ENCODE data around the gene ADORA2A. TPM values are rescaled to one million over a fixed set of nuclear protein-coding genes. Genes with fewer than 3 reads are reported as not detected.

Gene ADORA2A
- total RNA-seq, 1 experiment from 2014 or later = 3.6 TPM

GRCh38 chr22:24404561-24405275, 22.7 kb upstream of the ADORA2A start:
- peaks cover 0 to 11% of the 10 kb centered on the region in 2 experiments; a peak in 2 of 4 replicates for H3K36me3 ChIP-seq (ENCODE audit: control insufficient read depth in 1 of 2, insufficient read depth in 2 of 2, low read length in 2 of 2)
- ATAC-seq = no peak
- intact Hi-C loops (cut with micrococcal nuclease) = no loop called here
- H3K79me2 ChIP-seq (ENCODE audit: insufficient read depth, low read length) = no peaks in the 10 kb centered on the region; the same call in 1 of the 2 replicates
- H3K27me3 ChIP-seq (ENCODE audit: insufficient read depth, low read length) = no peaks in the 10 kb centered on the region
- ChIA-PET RAD21 (ENCODE audit: low non-redundant PET in 1 of 2, low total read pairs in 2 of 2, uncharacterized antibody in 2 of 2, unreplicated experiment in 2 of 2) (no interaction called here), POLR2A (no interaction called here), CTCF (no interaction called here)
- no peak overlapping the region for H2AFZ ChIP-seq (ENCODE audit: low read depth, low read length, poor library complexity, severe bottlenecking)
- no peaks in the 10 kb centered on the region for H3K9me3 ChIP-seq (ENCODE audit: control insufficient read depth in 1 of 2, insufficient read depth in 1 of 2, low read depth in 1 of 2, low read length in 2 of 2)
- H3K27ac ChIP-seq (ENCODE audit: low read depth, low read length) = no peak overlapping the region
- no TSS peak for BruUV-seq (replicated peaks)
- H3K9ac ChIP-seq (ENCODE audit: low read length) = no peak overlapping the region
- no peak for DNase-seq (ENCODE audit: low read depth, low spot score)
- no peak overlapping the region for H3K4me2 ChIP-seq (ENCODE audit: low read length)
- no peaks in the 10 kb centered on the region for H3K9me2 ChIP-seq (ENCODE audit: insufficient read depth)
- peaks cover 26 to 38% of the 10 kb centered on the region in 2 experiments for H3K4me1 ChIP-seq (ENCODE audit: control insufficient read depth in 1 of 2, insufficient read depth in 2 of 2, low read length in 2 of 2)
- no peak overlapping the region for H3K4me3 ChIP-seq (replicated peaks in 1 of 2; ENCODE audit: low read depth in 1 of 2, low read length in 2 of 2)
- peaks cover 10% of the 10 kb centered on the region for H4K20me1 ChIP-seq (ENCODE audit: insufficient read depth)
- TF ChIP-seq, protein P1, sequence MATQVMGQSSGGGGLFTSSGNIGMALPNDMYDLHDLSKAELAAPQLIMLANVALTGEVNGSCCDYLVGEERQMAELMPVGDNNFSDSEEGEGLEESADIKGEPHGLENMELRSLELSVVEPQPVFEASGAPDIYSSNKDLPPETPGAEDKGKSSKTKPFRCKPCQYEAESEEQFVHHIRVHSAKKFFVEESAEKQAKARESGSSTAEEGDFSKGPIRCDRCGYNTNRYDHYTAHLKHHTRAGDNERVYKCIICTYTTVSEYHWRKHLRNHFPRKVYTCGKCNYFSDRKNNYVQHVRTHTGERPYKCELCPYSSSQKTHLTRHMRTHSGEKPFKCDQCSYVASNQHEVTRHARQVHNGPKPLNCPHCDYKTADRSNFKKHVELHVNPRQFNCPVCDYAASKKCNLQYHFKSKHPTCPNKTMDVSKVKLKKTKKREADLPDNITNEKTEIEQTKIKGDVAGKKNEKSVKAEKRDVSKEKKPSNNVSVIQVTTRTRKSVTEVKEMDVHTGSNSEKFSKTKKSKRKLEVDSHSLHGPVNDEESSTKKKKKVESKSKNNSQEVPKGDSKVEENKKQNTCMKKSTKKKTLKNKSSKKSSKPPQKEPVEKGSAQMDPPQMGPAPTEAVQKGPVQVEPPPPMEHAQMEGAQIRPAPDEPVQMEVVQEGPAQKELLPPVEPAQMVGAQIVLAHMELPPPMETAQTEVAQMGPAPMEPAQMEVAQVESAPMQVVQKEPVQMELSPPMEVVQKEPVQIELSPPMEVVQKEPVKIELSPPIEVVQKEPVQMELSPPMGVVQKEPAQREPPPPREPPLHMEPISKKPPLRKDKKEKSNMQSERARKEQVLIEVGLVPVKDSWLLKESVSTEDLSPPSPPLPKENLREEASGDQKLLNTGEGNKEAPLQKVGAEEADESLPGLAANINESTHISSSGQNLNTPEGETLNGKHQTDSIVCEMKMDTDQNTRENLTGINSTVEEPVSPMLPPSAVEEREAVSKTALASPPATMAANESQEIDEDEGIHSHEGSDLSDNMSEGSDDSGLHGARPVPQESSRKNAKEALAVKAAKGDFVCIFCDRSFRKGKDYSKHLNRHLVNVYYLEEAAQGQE (IDR thresholded peaks at IDR 0.05; ENCODE audit: low read depth) = no peak
- TF ChIP-seq POLR2AphosphoS5 (IDR thresholded peaks at IDR 0.05; ENCODE audit: low read depth, low read length) = no peak
- TF ChIP-seq FOSL1 (IDR thresholded peaks at IDR 0.05; ENCODE audit: low read depth) = no peak
- no peak for TF ChIP-seq SIN3A (IDR thresholded peaks at IDR 0.05; ENCODE audit: low read depth)
- no peak for TF ChIP-seq YY1 (IDR thresholded peaks at IDR 0.05; ENCODE audit: extremely low read depth, insufficient replicate concordance, low read depth, low read length)
- TF ChIP-seq CBX3 (IDR thresholded peaks at IDR 0.05; ENCODE audit: low read depth) = no peak
- TF ChIP-seq, protein P2, sequence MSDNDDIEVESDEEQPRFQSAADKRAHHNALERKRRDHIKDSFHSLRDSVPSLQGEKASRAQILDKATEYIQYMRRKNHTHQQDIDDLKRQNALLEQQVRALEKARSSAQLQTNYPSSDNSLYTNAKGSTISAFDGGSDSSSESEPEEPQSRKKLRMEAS (IDR thresholded peaks at IDR 0.05) = no peak
- no peak for TF ChIP-seq ATF3 (IDR thresholded peaks at IDR 0.05)
- TF ChIP-seq ZNF274 (IDR thresholded peaks at IDR 0.05; ENCODE audit: low read depth, low read length) = no peak
- TF ChIP-seq ELF1 (IDR thresholded peaks at IDR 0.05; ENCODE audit: borderline replicate concordance, low read depth) = no peak
- TF ChIP-seq SRF (IDR thresholded peaks at IDR 0.05; ENCODE audit: low read depth) = no peak
- no peak for TF ChIP-seq EGR1 (IDR thresholded peaks at IDR 0.05; ENCODE audit: low read depth)
- TF ChIP-seq POLR2A (IDR thresholded peaks at IDR 0.05; ENCODE audit: borderline replicate concordance, extremely low read depth, insufficient read depth, insufficient read length) = no peak
- TF ChIP-seq, protein P3, sequence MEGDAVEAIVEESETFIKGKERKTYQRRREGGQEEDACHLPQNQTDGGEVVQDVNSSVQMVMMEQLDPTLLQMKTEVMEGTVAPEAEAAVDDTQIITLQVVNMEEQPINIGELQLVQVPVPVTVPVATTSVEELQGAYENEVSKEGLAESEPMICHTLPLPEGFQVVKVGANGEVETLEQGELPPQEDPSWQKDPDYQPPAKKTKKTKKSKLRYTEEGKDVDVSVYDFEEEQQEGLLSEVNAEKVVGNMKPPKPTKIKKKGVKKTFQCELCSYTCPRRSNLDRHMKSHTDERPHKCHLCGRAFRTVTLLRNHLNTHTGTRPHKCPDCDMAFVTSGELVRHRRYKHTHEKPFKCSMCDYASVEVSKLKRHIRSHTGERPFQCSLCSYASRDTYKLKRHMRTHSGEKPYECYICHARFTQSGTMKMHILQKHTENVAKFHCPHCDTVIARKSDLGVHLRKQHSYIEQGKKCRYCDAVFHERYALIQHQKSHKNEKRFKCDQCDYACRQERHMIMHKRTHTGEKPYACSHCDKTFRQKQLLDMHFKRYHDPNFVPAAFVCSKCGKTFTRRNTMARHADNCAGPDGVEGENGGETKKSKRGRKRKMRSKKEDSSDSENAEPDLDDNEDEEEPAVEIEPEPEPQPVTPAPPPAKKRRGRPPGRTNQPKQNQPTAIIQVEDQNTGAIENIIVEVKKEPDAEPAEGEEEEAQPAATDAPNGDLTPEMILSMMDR (IDR thresholded peaks at IDR 0.05 in 2 of 3, conservative IDR thresholded peaks at IDR 0.05 in 1 of 3; ENCODE audit: borderline replicate concordance in 1 of 3, insufficient read depth in 1 of 3, low read depth in 2 of 3, low read length in 2 of 3) = no peak
- TF ChIP-seq CEBPB (IDR thresholded peaks at IDR 0.05; ENCODE audit: low read depth) = no peak
- no peak for TF ChIP-seq EZH2 (IDR thresholded peaks at IDR 0.05)
- no peak for TF ChIP-seq TCF7L2 (IDR thresholded peaks at IDR 0.05; ENCODE audit: borderline replicate concordance, extremely low read depth, insufficient read depth, insufficient read length)
